GM20431 (cell line): ENCODE measurements around the gene JAZF1.

Experiments
- in situ Hi-C: fragments of 300-500 bp; cut with MseI, MboI; formaldehyde crosslinking; loops from one replicate; pipeline ENCODE4 v1.15.0; 2020; ENCODE audit warnings: low sequenced_read_pairs; ENCODE audit not compliant: unreplicated experiment

Gene JAZF1

DNA sequence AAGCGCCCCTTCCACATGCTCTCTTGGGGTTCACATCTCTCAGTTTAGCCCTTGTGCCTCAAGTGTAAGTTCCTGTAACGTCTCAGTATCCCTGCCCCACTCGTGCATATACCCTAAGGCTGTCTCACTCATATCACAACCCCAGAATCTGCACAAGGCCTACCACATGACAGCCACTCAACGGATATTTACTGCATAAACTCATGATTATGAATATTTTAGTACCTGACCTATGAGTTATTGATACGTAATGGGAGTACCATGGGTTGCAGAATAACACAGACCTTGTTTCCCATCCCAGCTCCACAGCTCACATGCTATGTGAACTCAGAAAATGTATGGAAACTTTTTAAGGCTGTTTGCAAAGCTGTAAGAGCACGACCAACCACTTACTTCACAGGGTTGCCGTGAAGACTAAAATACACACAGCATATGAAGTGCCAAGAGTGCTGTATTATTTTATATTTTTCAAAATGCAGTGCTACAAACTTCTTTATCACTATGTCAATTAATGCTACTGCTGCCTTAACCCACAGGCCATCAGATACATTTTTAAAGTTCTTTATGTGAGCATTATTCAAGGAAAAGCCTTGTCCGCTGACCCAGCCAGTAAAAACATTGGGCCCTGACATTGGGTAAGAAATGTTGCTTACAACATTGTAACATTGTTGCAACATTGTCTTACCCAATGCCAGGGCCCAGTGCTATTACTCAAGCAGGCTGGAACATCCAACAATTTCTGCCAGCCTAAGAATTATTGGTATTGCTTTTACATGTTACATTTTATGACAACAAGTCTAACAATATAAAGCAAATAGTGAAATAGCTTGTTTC is 97.2 kb downstream of the JAZF1 start:
- in situ Hi-C loops = no loop called here

DNA sequence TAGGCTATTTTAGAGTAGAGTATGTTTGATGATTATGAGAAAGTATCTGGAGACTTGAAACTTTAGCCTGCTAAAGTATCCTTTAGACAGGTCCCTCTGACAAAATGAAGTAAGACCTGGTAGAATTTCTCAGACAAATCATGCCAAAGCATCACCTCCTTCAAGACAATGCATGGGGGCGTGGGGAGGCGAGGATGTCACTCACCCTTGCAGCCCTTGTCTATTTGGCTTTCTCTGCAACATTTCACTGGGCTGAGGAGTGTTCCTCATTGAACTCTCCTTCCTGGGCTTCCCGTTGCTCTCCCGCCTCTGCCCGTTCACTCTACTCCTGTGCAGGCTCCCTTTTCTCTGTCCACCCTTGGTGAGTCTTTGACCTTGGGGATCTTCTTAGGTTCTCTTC is 98.5 kb downstream of the JAZF1 start:
- in situ Hi-C loops = no loop called here

DNA sequence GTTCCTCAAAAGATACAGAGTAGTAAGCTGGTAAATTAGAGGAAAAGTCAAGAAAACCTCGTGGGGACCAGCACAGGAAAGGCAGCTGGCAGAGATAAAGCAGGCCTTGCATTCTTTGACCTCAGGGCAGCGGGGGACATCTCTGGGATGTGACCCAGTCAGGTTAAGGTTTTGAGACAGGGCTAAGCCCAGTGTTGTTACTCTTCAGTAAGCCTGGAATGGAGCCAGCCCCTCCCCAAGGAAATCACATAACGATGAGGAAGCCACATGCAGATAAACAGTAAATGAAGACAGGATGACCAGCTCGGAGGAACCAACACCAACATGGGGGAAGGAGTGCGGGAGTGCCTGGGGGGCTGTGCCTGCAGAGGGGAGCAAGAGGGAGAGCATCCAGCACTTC is 99.6 kb downstream of the JAZF1 start:
- in situ Hi-C loops = no loop called here

DNA sequence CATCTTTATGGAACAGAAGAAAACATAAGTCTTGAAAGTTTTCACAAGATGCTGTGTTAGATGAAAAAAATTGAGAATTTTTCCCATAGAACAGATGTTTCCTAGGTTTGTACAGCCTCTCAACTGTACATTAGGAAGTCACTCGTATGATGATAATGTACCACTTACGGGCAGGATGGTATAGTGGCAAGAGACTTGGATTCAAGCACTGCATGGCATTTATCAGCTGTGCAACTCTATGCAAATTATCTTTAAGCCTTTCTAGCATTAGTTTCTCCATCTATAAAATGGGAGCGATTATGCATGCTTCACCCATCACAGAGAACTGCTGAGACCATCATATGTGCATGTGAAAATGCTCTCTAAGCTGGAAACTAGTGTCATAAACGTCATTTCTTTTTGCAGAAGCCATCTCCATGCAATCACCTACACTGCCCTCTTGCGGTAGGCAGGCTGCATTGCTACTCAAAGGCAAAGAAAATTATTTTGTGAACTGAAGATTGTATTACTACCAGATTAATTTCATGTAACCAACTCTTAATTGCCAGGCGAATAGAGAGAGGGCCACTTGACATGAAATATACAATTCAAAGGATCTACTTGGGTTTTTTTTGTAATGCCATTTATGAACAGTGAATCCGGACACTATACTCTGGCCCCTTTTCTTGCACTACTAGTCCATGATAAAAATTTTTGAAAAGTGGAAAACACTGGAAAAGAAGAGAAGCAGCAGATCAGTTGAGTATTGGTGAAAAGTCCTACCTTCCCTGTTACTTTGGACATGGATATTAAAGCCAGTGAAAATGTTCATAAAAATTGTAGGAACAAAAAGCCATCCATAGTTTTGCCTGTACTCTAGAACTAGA is 102.3 kb downstream of the JAZF1 start:
- in situ Hi-C loops = no loop called here

DNA sequence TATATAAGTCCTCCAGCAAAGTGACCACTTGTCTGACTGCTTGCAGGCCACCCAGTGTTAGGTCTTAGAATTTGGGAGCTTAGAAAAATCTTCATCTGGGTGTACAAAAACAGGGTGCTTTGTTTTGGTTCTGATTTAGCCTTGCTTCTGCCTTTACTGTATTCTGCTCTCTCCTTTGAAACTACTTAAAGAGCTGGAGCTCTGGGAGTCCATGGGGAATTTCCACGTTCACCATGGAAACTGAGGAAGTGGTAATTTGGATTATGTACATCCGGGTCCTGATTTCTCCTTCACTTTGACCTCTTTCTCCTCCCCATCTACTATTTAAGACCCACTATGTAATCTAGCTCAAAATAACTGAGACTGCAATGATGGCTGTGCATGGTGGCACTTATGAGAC is 103.0 kb downstream of the JAZF1 start:
- in situ Hi-C loops = no loop called here

DNA sequence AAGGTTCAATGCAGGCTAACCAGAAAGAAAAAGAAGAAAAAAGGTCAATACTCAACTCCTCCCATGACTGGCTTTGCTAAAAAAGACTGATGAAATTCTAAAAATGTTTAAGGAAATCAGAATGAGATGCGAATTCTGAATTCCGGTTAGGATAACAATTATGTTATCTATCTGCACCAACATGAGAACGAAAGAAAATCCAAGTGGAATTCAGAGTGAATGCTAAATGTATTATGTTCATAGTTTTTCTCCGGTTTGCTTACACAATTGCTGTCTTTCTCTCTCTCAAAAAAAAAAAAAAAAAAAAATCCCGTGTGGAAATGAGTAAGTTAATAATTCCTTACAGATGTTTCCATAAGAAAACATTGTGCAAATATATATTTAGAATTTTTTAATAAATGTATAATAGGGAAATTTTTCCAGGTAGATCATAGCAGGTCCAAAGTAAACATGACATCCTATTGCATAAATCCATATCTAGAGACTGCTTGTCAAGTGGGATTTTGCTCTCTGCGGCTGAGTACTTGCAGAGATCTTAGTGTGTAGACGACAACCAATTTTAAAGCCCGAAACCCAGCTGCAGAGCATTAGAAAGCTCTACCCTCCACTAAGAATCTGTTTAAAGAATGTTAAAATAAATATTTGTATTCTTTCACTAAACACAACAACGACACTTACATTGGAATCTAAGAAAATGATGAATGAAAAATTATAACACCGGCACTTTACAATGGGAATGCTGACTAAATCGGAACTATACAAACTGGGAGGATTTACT is 104.0 kb downstream of the JAZF1 start:
- in situ Hi-C loops = no loop called here

DNA sequence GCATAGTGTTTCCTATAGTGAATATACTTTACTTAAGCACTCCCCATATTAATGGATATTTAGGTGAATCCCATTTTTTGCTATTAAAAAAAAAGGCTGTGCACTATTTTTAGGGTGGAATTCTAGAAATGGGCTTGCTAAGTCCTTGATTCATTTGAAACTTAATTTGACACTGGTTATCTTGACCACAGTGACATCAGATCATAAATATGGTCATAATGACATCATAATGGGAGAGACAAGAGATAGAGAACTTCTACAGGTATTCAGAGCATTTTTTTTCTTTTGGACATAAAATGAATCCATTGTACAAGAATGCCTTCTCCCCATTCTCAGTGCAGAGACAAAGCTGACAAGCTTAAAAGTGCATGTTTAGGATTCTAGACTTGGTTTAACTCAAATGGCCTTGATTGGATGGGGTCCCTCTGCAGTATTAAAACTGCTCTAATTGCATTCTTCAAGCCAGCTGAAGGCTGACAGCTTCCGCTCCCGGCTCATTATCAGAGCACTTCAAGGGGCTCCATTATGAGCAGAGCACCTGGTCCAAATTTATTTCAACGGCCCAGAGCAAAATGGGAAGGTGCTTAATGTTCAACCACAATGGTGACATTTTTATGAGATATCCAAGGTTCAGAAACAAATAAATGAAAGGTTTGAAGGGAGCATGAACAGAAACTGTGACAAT is 104.8 kb downstream of the JAZF1 start:
- in situ Hi-C loops = no loop called here

DNA sequence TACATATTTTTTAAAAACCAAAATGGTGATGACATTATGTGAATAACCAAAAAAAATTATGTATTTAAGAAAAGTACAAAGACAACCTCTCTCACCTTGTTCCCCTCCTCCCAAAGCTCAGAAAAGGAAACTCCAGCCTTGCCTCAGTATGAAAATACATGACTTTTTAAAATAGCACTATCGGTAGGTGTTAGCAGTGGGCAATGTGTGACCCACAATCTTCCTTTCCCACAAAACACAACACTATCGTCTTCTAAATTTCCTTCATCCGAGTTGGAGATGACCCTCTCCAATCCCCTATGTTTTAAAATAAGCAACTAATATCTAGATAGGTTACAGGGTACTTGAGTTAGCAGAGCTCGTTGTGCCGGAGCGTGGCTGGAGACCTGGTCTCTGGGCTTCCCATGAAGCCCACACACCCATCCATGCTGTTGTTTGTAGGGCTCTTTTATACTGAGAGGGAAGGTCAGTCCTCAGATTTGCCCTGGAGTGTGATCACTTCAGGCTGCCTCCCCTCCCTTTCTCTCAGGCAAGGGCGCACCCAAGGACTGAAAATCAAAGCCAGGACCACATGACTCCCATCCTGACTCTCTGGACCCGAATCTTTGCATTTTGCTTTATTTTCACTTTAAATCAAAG is 107.6 kb downstream of the JAZF1 start:
- in situ Hi-C loops = no loop called here

DNA sequence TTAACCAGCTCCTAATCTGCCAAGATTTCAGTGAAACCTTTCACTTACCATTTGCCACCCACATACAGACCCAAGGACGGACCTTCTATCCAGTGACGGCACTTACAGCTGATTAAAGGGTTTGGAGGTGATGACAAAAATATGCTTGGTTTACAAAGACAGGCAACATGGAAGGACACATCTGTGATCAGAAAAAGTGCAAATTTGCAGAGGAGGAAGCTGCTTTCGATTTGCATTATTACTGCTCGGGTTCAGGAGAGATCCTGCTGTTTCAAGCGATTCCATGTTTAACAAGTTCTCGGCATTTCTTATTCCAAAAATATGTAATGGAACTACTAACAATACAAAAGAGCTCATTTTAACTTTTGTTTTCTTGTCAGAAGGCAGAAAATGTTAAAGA is 109.0 kb downstream of the JAZF1 start:
- in situ Hi-C loops = no loop called here

DNA sequence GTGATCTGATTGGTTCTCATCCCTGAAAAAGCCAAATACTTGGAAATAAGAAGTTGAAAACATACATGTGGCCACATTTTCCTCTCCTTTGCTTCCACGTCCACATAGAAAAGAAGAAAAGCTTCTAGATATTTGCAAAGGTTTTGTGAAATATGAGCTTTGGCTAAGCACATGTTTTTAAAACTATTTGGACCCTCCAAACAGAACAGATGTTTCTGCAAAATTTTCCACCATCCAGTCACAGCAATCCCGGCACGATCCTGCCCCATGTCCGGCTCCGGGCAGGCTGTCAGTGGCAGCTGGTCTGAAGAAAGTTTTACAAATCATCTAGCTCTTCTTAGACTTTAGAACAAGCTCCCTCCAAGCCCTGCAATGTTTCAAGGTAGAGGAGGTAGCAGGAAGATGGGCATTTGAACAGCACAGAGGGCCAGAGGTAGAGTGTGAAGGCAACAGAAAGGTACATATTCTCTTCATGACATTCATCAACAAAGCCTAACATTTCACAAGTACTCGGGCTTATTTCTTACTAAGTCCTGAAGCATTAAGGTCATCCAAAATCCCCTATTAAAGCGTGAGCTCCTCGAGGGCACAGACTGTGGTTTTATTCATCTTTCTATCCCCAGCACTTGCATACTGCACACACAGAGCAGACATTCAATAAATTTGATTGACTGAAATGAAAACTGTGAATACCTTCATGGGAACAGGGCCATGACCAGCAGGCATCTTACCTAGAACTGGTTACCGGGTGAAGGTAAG is 110.1 kb downstream of the JAZF1 start:
- in situ Hi-C loops = no loop called here

DNA sequence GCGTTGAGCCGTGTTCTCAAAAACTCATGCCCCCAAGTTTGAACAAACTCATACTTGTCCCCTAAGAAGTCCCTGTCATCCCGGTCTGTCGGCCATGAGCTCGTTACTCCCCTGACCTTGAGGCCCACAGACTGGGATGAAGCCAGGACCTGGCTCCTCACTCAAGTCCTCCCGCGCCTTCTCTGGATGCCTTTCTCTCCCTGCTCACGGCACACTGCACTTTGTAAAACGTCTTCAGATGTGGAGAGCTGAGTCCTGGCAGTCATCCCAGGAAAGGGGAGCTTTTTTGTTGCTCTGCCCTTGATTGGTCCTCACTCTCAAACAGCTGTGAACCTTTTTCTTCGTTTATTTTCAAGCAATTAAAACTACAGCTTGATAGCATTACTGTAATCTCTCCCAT is 110.8 kb downstream of the JAZF1 start:
- in situ Hi-C loops = no loop called here

DNA sequence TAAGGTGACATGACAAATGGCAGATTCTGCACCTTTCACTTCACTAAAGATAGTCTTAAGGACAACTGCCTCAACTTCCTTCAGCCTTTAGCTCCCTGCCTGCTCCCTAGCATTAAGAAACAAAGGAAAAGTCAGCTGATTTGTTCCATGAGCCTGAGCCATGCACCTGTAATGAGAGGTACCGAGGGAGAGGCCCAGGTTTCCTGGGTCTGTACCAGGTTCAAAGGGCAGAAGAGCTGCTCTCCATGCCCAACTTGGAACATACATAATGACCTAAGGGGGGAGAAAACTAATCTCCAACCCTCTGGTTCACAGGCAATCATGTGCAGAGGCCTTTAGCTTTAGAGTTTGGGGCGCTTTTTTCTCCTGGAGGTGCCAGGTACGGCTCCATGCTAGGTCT is 111.2 kb downstream of the JAZF1 start:
- in situ Hi-C loops = no loop called here

DNA sequence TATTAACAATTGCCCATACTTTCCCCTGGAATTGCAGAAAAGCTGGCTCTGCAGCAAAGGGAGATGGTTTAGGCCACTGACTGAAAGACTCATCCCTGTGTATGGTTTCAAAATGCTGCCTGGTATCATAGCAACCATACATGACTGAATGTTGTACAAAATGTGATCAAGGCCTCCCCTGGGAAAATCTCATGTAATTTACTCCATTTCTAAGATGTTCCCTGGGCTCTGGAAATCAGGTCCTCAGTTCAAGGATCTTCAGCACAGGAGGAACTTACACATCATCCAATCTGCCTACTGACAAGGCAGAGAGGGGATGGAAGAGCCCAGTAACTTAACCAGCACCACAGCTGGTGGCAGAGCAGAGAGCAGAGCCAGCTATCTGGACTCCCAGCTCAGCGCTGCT is 111.8 kb downstream of the JAZF1 start:
- in situ Hi-C loops = no loop called here

DNA sequence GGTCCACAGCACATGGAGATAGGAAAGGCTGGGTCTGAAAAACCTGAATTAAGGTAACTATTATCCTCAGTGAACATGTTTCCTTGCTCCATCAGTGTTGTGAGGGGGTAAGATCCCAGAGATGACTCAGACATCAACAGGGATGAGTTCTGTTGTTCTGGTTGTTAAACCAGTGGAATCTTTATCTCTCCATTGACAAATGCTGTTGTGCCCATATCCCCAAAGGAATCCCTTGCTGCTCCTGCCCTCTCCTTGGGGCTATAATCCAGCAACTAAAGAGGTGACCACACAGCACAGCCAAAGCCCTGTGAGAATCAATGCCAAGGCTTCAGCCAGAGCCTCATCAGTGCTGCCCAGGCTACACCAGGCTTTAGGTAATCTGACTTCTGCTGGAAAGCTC is 113.4 kb downstream of the JAZF1 start:
- in situ Hi-C loops = no loop called here

DNA sequence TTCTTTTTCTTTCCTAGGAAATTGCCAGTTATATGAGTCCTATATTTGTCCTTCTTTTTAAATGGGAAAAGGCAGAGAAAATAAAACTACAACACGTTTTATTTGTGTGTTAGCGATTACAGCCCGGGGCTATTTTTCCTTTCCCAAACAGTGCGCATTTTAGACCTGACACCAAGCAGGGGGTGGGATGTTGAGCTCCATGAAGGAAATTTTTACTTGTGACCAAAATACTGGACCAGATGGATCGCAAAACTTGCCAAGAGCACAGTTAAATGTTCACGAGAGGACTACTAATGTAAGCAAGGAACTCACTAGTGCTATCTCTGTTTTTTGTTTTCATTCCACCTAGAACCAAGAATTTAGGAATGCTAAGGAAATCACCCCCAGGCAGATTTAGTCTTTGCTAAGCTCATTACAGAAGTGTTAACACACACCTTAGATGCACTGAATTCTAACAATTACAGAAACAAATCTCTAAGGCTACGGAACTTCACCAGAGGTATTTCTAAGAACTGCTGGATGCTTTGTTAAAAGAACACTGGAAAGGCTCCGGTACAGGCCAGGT is 114.8 kb downstream of the JAZF1 start:
- in situ Hi-C loops = no loop called here

DNA sequence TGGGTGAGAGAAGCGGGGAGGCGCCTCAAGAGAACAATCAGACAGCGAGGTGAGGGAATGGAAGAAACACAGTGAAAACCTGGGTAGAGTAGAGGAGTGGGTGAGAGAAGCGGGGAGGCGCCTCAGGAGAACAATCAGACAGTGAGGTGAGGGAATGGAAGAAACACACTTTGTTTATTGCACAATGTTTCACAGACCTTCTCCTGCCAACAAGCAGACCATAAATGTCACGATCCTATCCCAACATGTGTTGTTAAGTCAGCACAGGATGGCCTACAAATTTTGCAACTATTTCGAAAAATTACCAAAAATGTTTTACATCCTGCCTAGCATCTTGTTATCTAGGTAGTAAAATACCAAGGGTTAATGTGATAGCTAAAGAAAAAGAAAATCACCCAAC is 115.3 kb downstream of the JAZF1 start:
- in situ Hi-C loops = no loop called here

DNA sequence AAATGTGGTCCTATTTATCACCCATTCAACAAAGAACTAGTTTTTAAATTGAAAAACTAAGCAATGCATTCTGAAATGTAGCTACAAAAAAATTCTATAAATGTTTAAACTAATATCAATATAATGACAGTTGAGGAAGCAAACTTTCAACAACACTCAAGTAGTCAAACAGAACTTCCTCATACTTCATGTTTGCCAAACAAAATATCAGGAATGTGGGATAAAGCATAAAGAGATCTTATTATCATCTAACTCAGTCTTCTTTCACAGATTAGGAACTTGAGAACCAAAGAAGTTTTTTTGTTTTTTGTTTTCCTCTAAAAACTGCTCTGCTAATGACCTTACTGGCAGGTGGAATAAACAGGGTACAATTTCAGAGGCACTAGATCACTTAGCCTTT is 116.2 kb downstream of the JAZF1 start:
- in situ Hi-C loops = no loop called here

DNA sequence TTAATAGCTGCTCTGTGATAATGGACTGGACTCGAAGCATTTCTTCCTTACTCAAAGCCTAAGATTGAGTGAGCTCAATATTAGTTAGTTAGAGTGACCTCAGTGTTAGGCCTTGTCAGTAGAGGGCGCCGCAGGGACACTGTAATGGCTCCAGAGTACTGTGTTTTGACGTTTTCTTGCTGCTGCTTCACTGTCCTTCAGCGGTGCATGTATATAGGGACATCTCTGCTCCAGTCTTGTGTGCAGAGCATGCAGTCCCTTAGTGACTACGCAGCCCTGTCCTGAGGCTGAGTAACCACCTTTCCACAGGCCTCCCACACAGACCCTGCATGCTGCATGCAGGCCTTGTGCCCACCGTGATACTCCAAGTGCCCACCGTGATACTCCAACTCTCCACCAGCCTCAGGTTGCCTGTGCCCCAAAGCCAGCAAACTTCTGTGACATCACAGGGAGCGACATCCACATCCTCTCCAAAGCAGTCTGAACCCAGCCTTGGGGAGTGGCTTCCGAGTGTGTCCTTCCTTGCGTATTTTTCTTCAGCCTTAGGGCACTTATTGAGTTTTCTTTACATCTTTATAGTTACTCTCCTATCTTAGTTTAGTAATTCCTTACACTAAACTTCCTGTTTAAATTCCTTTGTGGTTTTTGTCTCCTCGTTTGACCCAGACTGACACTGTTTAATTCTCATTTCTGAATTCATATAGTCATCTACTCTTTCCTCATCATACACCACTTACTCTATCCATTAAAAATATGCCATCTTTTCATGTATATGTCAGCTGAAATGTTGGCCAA is 118.2 kb downstream of the JAZF1 start:
- in situ Hi-C loops = no loop called here
